Loucy (cell line): ENCODE data around the gene MEIOB.
"Not testable (repeated sequence)": the region's sequence is repeated elsewhere in the genome, so short reads cannot be mapped to it uniquely, and the experiment has no call there.

Experiments
- H2AFZ ChIP-seq: fragments of 200-600 bp; sonication (generic); 2 replicates; pipeline ENCODE4 v1.6.0; 2016; ENCODE audit warnings: antibody characterized with exemption, mild to moderate bottlenecking, low read length, moderate library complexity
- H3F3A ChIP-seq: fragments of 200-600 bp; 2 replicates; pipeline ENCODE4 v1.6.0; 2016; ENCODE audit warnings: antibody characterized with exemption, low read depth, mild to moderate bottlenecking
- H3K27me3 ChIP-seq: fragments of 200-600 bp; sonication (generic); 2 replicates; pipeline ENCODE4 v1.6.1; 2014; ENCODE audit warnings: low read length, mild to moderate bottlenecking; ENCODE audit not compliant: insufficient read depth, poor library complexity, severe bottlenecking
- H3K36me3 ChIP-seq: fragments of 200-600 bp; sonication (generic); 2 replicates; pipeline ENCODE4 v1.6.1; 2016; ENCODE audit warnings: low read length; ENCODE audit not compliant: insufficient read depth
- H3K4me1 ChIP-seq: fragments of 200-600 bp; sonication (generic); 2 replicates; pipeline ENCODE4 v1.5.1; 2014; ENCODE audit warnings: low read length, mild to moderate bottlenecking; ENCODE audit not compliant: insufficient read depth, poor library complexity, severe bottlenecking
- H3K4me2 ChIP-seq: fragments of 200-600 bp; sonication (generic); 2 replicates; pipeline ENCODE4 v1.6.0; 2014; ENCODE audit warnings: antibody characterized with exemption, low read length, low read depth, mild to moderate bottlenecking; ENCODE audit not compliant: poor library complexity, severe bottlenecking
- H3K4me3 ChIP-seq: fragments of 200-600 bp; sonication (generic); 2 replicates; pipeline ENCODE4 v1.5.1; 2014; ENCODE audit warnings: low read length, mild to moderate bottlenecking, mixed read lengths; ENCODE audit not compliant: poor library complexity, severe bottlenecking
- H3K79me2 ChIP-seq: fragments of 200-600 bp; sonication (generic); 2 replicates; pipeline ENCODE4 v1.6.1; 2014; ENCODE audit warnings: low read length; ENCODE audit not compliant: insufficient read depth
- H3K9ac ChIP-seq: fragments of 200-600 bp; sonication (generic); 2 replicates; pipeline ENCODE4 v1.6.0; 2014; ENCODE audit warnings: mild to moderate bottlenecking, low read depth, low read length, moderate library complexity; ENCODE audit not compliant: poor library complexity, severe bottlenecking
- H3K9me2 ChIP-seq: fragments of 200-600 bp; sonication (generic); replicated peaks from 2 replicates; pipeline ENCODE4 v1.6.1; 2016; ENCODE audit warnings: low read depth, low read length, mixed read lengths
- H3K9me3 ChIP-seq: fragments of 200-600 bp; sonication (generic); 2 replicates; pipeline ENCODE4 v1.6.1; 2014; ENCODE audit warnings: mild to moderate bottlenecking, antibody characterized with exemption, low read length, low read depth; ENCODE audit not compliant: insufficient read depth
- H4K20me1 ChIP-seq: fragments of 200-600 bp; sonication (generic); 2 replicates; pipeline ENCODE4 v1.6.0; 2014; ENCODE audit warnings: antibody characterized with exemption, low read length, mild to moderate bottlenecking; ENCODE audit not compliant: insufficient read depth, poor library complexity, severe bottlenecking
- EZH2phosphoT487 ChIP-seq: fragments of 200-600 bp; IDR thresholded peaks from 2 replicates; pipeline ENCODE4 v1.6.1; 2018; ENCODE audit warnings: antibody characterized with exemption, mild to moderate bottlenecking, moderate library complexity, borderline replicate concordance
- TF ChIP-seq, protein P1 (sequence below): fragments of 200-600 bp; sonication (generic); conservative IDR thresholded peaks from 2 replicates; pipeline ENCODE4 v1.5.1; 2014; ENCODE audit warnings: mild to moderate bottlenecking, antibody characterized with exemption, low read length

MEIOB gene

DNA sequence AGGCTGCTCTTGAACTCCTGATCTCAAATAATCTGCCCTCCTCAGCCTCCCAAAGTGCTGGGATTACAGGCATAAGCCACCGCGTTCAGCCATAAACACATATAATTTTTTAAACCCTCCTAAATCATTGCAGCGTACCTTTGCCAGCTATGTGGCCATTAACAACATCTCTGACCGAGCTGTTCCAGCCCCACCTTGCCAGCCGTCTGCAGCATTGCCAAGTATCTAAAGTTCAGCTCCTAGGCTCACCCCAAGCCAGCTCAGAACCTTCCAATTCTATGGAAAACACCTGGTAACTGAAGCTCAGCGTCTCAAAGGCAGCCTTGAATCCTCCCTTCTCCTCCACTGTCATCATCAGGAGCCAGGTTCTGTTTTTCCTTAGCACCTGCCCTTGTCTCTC is 5.1 kb upstream of the MEIOB start:
- Histone ChIP-seq H3K4me2 (no peak overlapping the region), H3K36me3 (no peaks in the 10 kb centered on the region), H3K4me1 (no peaks in the 10 kb centered on the region), H4K20me1 (no peaks in the 10 kb centered on the region), H2AFZ (no peak overlapping the region), H3K27me3 (no peaks in the 10 kb centered on the region), H3K9me3 (no peaks in the 10 kb centered on the region), H3K9me2 (no peaks in the 10 kb centered on the region), H3F3A (no peaks in the 10 kb centered on the region), H3K79me2 (no peaks in the 10 kb centered on the region), H3K4me3 (no peak overlapping the region), H3K9ac (no peak overlapping the region)
- TF ChIP-seq EZH2phosphoT487: no peak
- TF ChIP-seq, protein P1, sequence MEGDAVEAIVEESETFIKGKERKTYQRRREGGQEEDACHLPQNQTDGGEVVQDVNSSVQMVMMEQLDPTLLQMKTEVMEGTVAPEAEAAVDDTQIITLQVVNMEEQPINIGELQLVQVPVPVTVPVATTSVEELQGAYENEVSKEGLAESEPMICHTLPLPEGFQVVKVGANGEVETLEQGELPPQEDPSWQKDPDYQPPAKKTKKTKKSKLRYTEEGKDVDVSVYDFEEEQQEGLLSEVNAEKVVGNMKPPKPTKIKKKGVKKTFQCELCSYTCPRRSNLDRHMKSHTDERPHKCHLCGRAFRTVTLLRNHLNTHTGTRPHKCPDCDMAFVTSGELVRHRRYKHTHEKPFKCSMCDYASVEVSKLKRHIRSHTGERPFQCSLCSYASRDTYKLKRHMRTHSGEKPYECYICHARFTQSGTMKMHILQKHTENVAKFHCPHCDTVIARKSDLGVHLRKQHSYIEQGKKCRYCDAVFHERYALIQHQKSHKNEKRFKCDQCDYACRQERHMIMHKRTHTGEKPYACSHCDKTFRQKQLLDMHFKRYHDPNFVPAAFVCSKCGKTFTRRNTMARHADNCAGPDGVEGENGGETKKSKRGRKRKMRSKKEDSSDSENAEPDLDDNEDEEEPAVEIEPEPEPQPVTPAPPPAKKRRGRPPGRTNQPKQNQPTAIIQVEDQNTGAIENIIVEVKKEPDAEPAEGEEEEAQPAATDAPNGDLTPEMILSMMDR: no peak

DNA sequence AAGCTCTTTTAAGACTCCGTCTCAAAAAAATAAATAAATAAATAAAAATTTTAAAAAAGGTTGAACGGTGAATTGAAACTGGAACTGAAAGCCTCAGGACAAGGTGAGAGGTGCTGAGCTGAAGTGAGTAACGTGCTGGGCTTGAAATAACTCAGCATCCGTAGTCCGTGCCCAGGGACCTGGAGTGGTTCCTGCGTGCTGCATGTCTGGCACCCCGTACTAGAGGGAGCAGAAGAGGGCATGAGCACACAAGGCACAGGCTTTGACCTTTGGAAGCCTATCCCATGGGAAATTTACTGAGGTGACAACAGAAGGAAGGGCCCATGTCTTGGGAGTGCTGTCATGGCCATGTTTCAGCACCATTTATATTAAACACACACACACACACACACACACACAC is 4.5 kb upstream of the MEIOB start:
- no peak overlapping the region for H3K4me2 ChIP-seq
- H3K9ac ChIP-seq: no peak overlapping the region
- H4K20me1 ChIP-seq: no peaks in the 10 kb centered on the region
- no peak overlapping the region for H2AFZ ChIP-seq
- no peaks in the 10 kb centered on the region for H3K9me3 ChIP-seq
- no peaks in the 10 kb centered on the region for H3K9me2 ChIP-seq
- H3F3A ChIP-seq: no peaks in the 10 kb centered on the region
- H3K36me3 ChIP-seq: no peaks in the 10 kb centered on the region
- no peaks in the 10 kb centered on the region for H3K4me1 ChIP-seq
- H3K79me2 ChIP-seq: no peaks in the 10 kb centered on the region
- no peaks in the 10 kb centered on the region for H3K27me3 ChIP-seq
- TF ChIP-seq, protein P1: no peak
- TF ChIP-seq EZH2phosphoT487: no peak
- no peak overlapping the region for H3K4me3 ChIP-seq

DNA sequence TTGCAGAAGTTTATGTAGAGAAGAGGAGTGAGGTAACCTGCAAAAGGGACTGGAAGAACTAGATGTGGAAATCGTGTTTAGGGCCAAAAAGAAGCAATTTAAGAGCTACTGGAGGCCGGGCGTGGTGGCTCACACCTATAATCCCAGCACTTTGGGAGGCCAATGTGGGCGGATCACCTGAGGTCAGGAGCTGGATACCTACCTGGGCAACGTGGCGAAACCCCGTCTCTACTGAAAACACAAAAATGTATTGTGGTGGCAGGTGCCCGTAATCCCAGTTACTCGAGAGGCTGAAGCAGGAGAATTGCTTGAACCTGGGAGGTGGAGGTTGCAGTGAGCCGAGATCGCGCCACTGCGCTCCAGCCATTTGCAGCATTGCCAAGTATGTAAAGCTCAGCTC is 4.1 kb upstream of the MEIOB start:
- H4K20me1 ChIP-seq, H3K9me2 ChIP-seq, H3K79me2 ChIP-seq, H3K4me3 ChIP-seq, H3K4me2 ChIP-seq, H3K27me3 ChIP-seq, H3K9ac ChIP-seq, H3F3A ChIP-seq, H3K9me3 ChIP-seq, H2AFZ ChIP-seq, H3K36me3 ChIP-seq, H3K4me1 ChIP-seq: not testable (repeated sequence)

DNA sequence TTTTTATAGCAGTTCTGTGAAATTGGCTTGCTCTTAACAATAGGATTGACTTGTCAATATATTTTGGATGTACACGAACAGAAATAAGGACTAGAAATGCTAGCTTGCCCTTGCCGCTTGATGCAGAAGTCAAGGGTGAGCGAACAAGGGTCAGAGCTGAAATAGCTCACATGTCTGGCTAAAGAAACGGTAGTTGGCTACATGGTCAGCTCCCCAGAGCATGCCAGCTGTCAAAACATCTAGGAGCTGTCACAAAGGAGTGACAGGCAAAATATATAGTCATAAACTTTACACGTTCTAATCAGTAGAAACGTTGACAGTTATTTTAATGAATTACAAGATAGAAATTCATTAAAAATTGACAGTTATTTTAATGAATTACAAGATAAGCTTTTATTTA is 2.9 kb upstream of the MEIOB start:
- Histone ChIP-seq H3K9ac (no peak overlapping the region), H3K4me2 (no peak overlapping the region), H3K9me2 (no peaks in the 10 kb centered on the region), H4K20me1 (no peaks in the 10 kb centered on the region), H3K27me3 (no peaks in the 10 kb centered on the region), H3K36me3 (no peaks in the 10 kb centered on the region), H2AFZ (no peak overlapping the region), H3F3A (no peaks in the 10 kb centered on the region), H3K4me1 (no peaks in the 10 kb centered on the region), H3K79me2 (no peaks in the 10 kb centered on the region), H3K4me3 (no peak overlapping the region), H3K9me3 (no peaks in the 10 kb centered on the region)
- TF ChIP-seq, protein P1: no peak
- TF ChIP-seq EZH2phosphoT487: no peak
